ENCODE data around the gene PRKCH. TPM values are rescaled to one million over a fixed set of nuclear protein-coding genes. Genes with fewer than 3 reads are reported as not detected.
A peak's percentile ranks its signal among the peaks of the same experiment; 100 is the strongest.

PRKCH gene
- total and polyA plus RNA-seq, 8 donors: 35.2 to 48.8 (median 43.1) TPM

DNA sequence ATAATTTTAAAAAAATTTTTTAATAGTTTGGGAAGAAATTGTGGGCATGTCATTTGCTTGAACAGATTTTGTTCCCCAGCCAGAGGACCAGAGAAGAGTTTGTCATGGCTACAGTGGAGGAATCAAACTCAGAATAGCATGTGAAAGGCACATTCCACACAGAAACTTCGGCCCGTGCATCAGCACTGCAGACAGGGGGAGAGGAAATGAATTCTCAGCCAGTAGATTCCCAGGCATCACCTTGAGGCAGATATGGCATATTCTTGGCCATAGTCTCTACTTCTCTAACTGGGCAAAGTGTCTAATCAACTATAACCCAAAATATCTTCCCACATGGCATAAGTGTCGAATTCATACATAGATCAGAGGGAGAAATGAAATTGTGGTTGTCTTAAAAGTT lies 153.3 kb downstream of the PRKCH start:
- TF ChIP-seq CTCF (IDR thresholded peaks at IDR 0.05): no peak
- DNase-seq (no peak), ATAC-seq (no peak)
- Histone ChIP-seq H3K27me3 (no peaks in the 10 kb centered on the region), H3K4me3 (no peak overlapping the region), H3K36me3 (no peaks in the 10 kb centered on the region), H3K9me3 (no peaks in the 10 kb centered on the region), H3K4me1 (peaks cover 25 to 100% of the 10 kb centered on the region in 2 donors), H3K27ac (peak overlapping the region in 1 of 2 donors; percentile 98)
- intact Hi-C loops (cut with DNase I): loop anchor here in 1 of 2 donors (10.0 kb wide), 2 partner anchors 90 to 220 kb away; partner anchors contain the start of gene HIF1A

GRCh38 chr14:61475316-61475715 lies 153.9 kb downstream of the PRKCH start:
- H3K27me3 ChIP-seq: no peaks in the 10 kb centered on the region
- DNase-seq: peak in 1 of 4 donors; percentile 64
- H3K4me1 ChIP-seq: peaks cover 25 to 100% of the 10 kb centered on the region in 2 donors
- no peaks in the 10 kb centered on the region for H3K36me3 ChIP-seq
- H3K27ac ChIP-seq: peak overlapping the region; percentile 95 to 98
- H3K9me3 ChIP-seq: no peaks in the 10 kb centered on the region
- peak; percentile 43 for ATAC-seq
- intact Hi-C loops (cut with DNase I): loop anchor here in 1 of 2 donors (10.0 kb wide), 2 partner anchors 89 to 219 kb away; partner anchors contain the start of gene HIF1A
- no peak overlapping the region for H3K4me3 ChIP-seq
- TF ChIP-seq CTCF (IDR thresholded peaks at IDR 0.05): peak; percentile 69 to 79

DNA sequence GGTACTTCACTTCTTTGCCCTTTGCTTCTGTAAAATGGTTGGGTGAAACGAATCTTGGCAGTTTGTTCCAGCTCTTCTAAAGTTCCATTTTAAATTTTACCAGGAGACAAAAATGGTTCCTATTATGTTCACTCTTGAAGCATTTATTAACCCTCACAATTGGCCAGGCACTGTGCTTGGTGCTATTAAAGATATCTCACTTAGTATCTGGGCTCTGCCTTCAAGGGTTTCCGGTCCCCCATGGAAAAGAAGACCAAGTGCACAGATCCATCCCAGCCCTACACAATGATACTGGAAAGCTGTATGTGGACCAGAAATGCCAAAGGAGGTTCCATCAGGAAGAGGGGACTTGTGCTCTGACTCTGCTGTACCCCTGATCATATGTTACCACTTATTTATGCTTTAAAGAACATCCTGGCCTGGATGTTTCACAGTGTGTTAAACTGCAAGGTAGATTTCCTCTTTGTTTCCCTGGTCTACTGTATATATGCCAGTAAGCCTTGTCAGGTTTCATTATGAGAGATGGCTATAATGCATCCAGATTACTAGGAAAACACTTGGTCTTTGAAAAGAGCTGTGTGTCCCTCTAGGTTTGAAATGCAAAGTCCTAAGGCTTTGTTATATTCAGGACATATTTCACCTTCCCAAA lies 154.8 kb downstream of the PRKCH start:
- DNase-seq (no peak), ATAC-seq (no peak)
- peaks cover 21 to 100% of the 10 kb centered on the region in 2 donors for H3K4me1 ChIP-seq
- H3K36me3 ChIP-seq: no peaks in the 10 kb centered on the region
- H3K27me3 ChIP-seq: no peaks in the 10 kb centered on the region
- no peak overlapping the region for H3K4me3 ChIP-seq
- H3K9me3 ChIP-seq: no peaks in the 10 kb centered on the region
- peak overlapping the region; percentile 95 to 98 for H3K27ac ChIP-seq
- intact Hi-C loops (cut with DNase I): loop anchor here in 1 of 2 donors (10.0 kb wide), 2 partner anchors 89 to 219 kb away; partner anchors contain the start of gene HIF1A
- no peak for TF ChIP-seq CTCF (IDR thresholded peaks at IDR 0.05)

GRCh38 chr14:61476754-61477410 lies 155.5 kb downstream of the PRKCH start:
- Histone ChIP-seq H3K36me3 (no peaks in the 10 kb centered on the region), H3K27me3 (no peaks in the 10 kb centered on the region), H3K9me3 (no peaks in the 10 kb centered on the region), H3K4me1 (peaks cover 21 to 95% of the 10 kb centered on the region in 2 donors), H3K27ac (peak overlapping the region; percentile 95 to 98), H3K4me3 (peak overlapping the region; percentile 7 to 8)
- ATAC-seq (peak; percentile 76), DNase-seq (peak in 2 of 4 donors; percentile 74 to 91)
- TF ChIP-seq CTCF (IDR thresholded peaks at IDR 0.05): no peak
- intact Hi-C loops (cut with DNase I): loop anchor here in 1 of 2 donors (10.0 kb wide), 2 partner anchors 88 to 218 kb away; partner anchors contain the start of gene HIF1A
